PC-9 (cell line): ENCODE data around the gene WWC2. TPM values are rescaled to one million over a fixed set of nuclear protein-coding genes. Genes with fewer than 3 reads are reported as not detected.

Experiments used
- BruUV-seq: library from RNA; stranded (reverse); fragments of 400-500 nt; replicated peaks from 2 replicates; lab custom pipeline; 2021; lab: Mats Ljungman, UMichigan
- CTCF ChIA-PET: fragments of 300-600 bp; sonication (Branson Sonifier 250); formaldehyde crosslinking; loops from one replicate; lab custom pipeline; 2022; ENCODE audit warnings: antibody characterized with exemption; lab: Charles Lee
- POLR2A ChIA-PET: fragments of 300-600 bp; sonication (Branson Sonifier 250); formaldehyde crosslinking; loops from one replicate; lab custom pipeline; 2022; ENCODE audit warnings: antibody characterized with exemption; ENCODE audit not compliant: unreplicated experiment; lab: Charles Lee
- DNase-seq, 2 experiments: peaks; one replicate each; pipeline versions ENCODE4 v3.0.0 to v3.0.0-alpha.2; 2015 to 2022; ENCODE audit warnings: mixed read lengths in 1 of 2
- H2AFZ ChIP-seq: fragments of 200-600 bp; sonication (generic); 2 replicates; pipeline ENCODE4 v1.8.1; 2017; ENCODE audit warnings: antibody characterized with exemption
- H3F3A ChIP-seq: fragments of 200-600 bp; sonication (generic); 2 replicates; pipeline ENCODE4 v1.8.1; 2017; ENCODE audit warnings: antibody characterized with exemption, mild to moderate bottlenecking, low read depth; ENCODE audit not compliant: insufficient read depth
- H3K27ac ChIP-seq: fragments of 200-600 bp; sonication (generic); 2 replicates; pipeline ENCODE4 v1.6.1; 2016; ENCODE audit warnings: mixed run types
- H3K27me3 ChIP-seq: fragments of 200-600 bp; sonication (generic); 2 replicates; pipeline ENCODE4 v1.6.1; 2016; ENCODE audit warnings: low read depth, mixed run types; ENCODE audit not compliant: insufficient read depth
- H3K36me3 ChIP-seq: fragments of 200-600 bp; sonication (generic); 2 replicates; pipeline ENCODE4 v1.6.1; 2016; ENCODE audit warnings: low read depth, mixed run types
- H3K4me1 ChIP-seq: fragments of 200-600 bp; sonication (generic); replicated peaks from 2 replicates; pipeline ENCODE4 v1.6.1; 2016; ENCODE audit warnings: mixed run types; ENCODE audit not compliant: insufficient read depth
- H3K4me2 ChIP-seq: fragments of 200-600 bp; sonication (generic); 2 replicates; pipeline ENCODE4 v1.6.1; 2017; ENCODE audit warnings: mixed run types
- H3K4me3 ChIP-seq: fragments of 200-600 bp; sonication (generic); 2 replicates; pipeline ENCODE4 v1.6.1; 2016; ENCODE audit warnings: mixed run types
- H3K79me2 ChIP-seq: fragments of 200-600 bp; sonication (generic); 2 replicates; pipeline ENCODE4 v1.6.1; 2017; ENCODE audit warnings: low read depth, mixed run types
- H3K9me2 ChIP-seq: fragments of 200-600 bp; sonication (generic); 2 replicates; pipeline ENCODE4 v1.8.1; 2017; ENCODE audit warnings: mild to moderate bottlenecking; ENCODE audit not compliant: insufficient read depth
- H3K9me3 ChIP-seq: fragments of 200-600 bp; sonication (generic); 2 replicates; pipeline ENCODE4 v1.8.1; 2016; ENCODE audit warnings: low read depth; ENCODE audit not compliant: insufficient read depth
- H4K20me1 ChIP-seq: fragments of 200-600 bp; sonication (generic); 2 replicates; pipeline ENCODE4 v1.8.1; 2017; ENCODE audit not compliant: insufficient read depth
- EZH2 ChIP-seq: fragments of 200-600 bp; sonication (generic); IDR thresholded peaks from 2 replicates; pipeline ENCODE4 v1.8.0; 2017; ENCODE audit warnings: antibody characterized with exemption, low read depth
- intact Hi-C: fragments of 100-400 bp; cut with micrococcal nuclease; formaldehyde crosslinking; loops from one replicate; pipeline ENCODE4 v1.10.0; 2022; ENCODE audit not compliant: unreplicated experiment
- total RNA-seq: library from RNA; stranded (reverse); gene quantifications from 2 replicates; pipeline ENCODE4 v1.2.3, GENCODE V29; 2021
- TF ChIP-seq, protein P1 (sequence below): fragments of 200-600 bp; sonication (generic); conservative IDR thresholded peaks from 2 replicates; pipeline ENCODE4 v1.6.1; 2017; ENCODE audit warnings: mixed run types, antibody characterized with exemption, mild to moderate bottlenecking, moderate library complexity

The WWC2 gene
- total RNA-seq, 1 experiment from 2014 or later = 42.3 TPM

DNA sequence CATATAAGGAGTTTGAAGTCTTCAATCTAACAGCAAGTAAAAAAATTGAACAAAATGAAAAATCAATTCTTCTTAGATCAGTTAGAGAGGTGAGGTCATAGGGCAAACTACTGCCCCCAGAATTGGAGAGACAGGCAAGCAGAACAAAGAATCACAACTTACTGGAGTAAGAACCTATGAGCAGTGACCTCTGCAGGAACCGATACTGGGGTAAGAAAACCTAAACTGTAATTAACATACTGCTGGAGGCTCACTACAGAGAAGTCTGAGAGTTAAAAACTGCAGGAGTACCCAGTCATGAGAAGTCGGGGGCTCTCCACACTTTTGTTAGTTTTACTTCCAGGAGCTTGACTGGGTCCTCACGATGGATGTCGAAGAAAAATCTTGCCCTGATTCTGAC is 205.0 kb downstream of the WWC2 start:
- Histone ChIP-seq H3K4me2 (no peak overlapping the region), H3F3A (no peaks in the 10 kb centered on the region), H3K9me3 (no peaks in the 10 kb centered on the region), H3K4me1 (no peaks in the 10 kb centered on the region), H3K79me2 (no peaks in the 10 kb centered on the region), H3K4me3 (no peak overlapping the region), H3K9me2 (no peaks in the 10 kb centered on the region), H2AFZ (no peak overlapping the region), H4K20me1 (no peaks in the 10 kb centered on the region), H3K36me3 (no peaks in the 10 kb centered on the region), H3K27ac (no peak overlapping the region), H3K27me3 (no peaks in the 10 kb centered on the region)
- no TSS peak for BruUV-seq
- CTCF ChIA-PET = no interaction called here
- TF ChIP-seq, protein P1, sequence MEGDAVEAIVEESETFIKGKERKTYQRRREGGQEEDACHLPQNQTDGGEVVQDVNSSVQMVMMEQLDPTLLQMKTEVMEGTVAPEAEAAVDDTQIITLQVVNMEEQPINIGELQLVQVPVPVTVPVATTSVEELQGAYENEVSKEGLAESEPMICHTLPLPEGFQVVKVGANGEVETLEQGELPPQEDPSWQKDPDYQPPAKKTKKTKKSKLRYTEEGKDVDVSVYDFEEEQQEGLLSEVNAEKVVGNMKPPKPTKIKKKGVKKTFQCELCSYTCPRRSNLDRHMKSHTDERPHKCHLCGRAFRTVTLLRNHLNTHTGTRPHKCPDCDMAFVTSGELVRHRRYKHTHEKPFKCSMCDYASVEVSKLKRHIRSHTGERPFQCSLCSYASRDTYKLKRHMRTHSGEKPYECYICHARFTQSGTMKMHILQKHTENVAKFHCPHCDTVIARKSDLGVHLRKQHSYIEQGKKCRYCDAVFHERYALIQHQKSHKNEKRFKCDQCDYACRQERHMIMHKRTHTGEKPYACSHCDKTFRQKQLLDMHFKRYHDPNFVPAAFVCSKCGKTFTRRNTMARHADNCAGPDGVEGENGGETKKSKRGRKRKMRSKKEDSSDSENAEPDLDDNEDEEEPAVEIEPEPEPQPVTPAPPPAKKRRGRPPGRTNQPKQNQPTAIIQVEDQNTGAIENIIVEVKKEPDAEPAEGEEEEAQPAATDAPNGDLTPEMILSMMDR = no peak
- TF ChIP-seq EZH2 = no peak
- intact Hi-C loops = no loop called here
- POLR2A ChIA-PET = no interaction called here
- no peak for DNase-seq

DNA sequence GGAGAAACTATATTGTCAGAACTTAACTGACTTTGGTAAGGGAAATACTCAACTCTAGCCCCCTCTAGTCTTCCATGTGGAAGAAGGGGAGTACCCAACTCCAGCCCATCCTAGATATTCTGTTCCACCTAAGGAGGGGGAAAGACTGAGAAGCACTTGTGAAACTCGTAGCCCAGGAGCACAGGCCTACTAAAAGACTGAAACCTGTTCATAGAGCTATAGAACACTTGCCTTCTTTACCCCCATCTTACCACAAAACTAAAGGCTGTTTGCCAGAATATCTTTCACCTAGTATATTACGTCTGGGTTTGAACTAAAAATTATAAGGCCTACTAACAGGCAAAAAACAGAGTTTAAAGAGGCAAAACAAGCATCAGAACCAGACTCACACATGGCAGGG is 205.5 kb downstream of the WWC2 start:
- no peak for TF ChIP-seq EZH2
- TF ChIP-seq, protein P1 = no peak
- H3K27ac ChIP-seq = no peak overlapping the region
- H3F3A ChIP-seq = no peaks in the 10 kb centered on the region
- intact Hi-C loops = no loop called here
- no peaks in the 10 kb centered on the region for H3K27me3 ChIP-seq
- no peak overlapping the region for H3K4me2 ChIP-seq
- POLR2A ChIA-PET = no interaction called here
- H3K79me2 ChIP-seq = no peaks in the 10 kb centered on the region
- H3K9me2 ChIP-seq = no peaks in the 10 kb centered on the region
- H3K4me1 ChIP-seq = no peaks in the 10 kb centered on the region
- CTCF ChIA-PET = no interaction called here
- H4K20me1 ChIP-seq = no peaks in the 10 kb centered on the region
- no TSS peak for BruUV-seq
- H3K36me3 ChIP-seq = no peaks in the 10 kb centered on the region
- H3K4me3 ChIP-seq = no peak overlapping the region
- H3K9me3 ChIP-seq = no peaks in the 10 kb centered on the region
- DNase-seq = no peak
- no peak overlapping the region for H2AFZ ChIP-seq

DNA sequence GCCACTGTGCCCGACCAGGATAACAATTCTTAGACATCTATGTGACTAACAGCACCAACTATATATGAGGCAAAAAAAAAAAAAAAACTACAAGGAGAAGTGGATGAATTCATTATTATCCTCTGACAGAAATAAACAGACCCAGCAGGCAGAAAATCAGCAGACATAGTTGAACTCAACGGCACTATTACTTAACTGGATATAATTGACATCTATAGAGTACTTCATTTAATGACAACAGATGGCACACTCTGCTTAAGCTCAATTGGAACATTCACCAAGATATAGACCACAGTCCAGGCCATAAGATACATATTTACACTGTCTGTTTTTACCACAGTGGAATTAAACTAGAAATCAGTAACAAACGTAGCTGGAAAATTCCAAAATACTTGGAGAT is 207.8 kb downstream of the WWC2 start:
- no peak for DNase-seq
- H3K4me2 ChIP-seq = no peak overlapping the region
- no peaks in the 10 kb centered on the region for H3K9me2 ChIP-seq
- H3K36me3 ChIP-seq = no peaks in the 10 kb centered on the region
- no peaks in the 10 kb centered on the region for H3K27me3 ChIP-seq
- POLR2A ChIA-PET = no interaction called here
- H3K27ac ChIP-seq = no peak overlapping the region
- H2AFZ ChIP-seq = no peak overlapping the region
- TF ChIP-seq, protein P1 = no peak
- CTCF ChIA-PET = interaction anchor here (0.6 kb wide), 1 partner anchor 57 kb away, joined by 6 read pairs; no protein-coding TSS in a partner anchor
- intact Hi-C loops = no loop called here
- H3K9me3 ChIP-seq = no peaks in the 10 kb centered on the region
- H3F3A ChIP-seq = no peaks in the 10 kb centered on the region
- H3K79me2 ChIP-seq = no peaks in the 10 kb centered on the region
- H3K4me1 ChIP-seq = no peaks in the 10 kb centered on the region
- no TSS peak for BruUV-seq
- H3K4me3 ChIP-seq = no peak overlapping the region
- no peaks in the 10 kb centered on the region for H4K20me1 ChIP-seq
